Sciatic nerve (tissue), 2 donors: ENCODE data around the gene CLEC18B. TPM values are rescaled to one million over a fixed set of nuclear protein-coding genes. Genes with fewer than 3 reads are reported as not detected.
"Not testable (repeated sequence)": the region's sequence is repeated elsewhere in the genome, so short reads cannot be mapped to it uniquely, and the experiment has no call there.

Experiments
- ATAC-seq: fragments of 200-7000 bp; cut with Tn5 transposase; one replicate; pipeline ENCODE4 v1.9.1; 2020; ENCODE audit warnings: mild to moderate bottlenecking, moderate library complexity
- DNase-seq: peaks from one replicate; pipeline ENCODE4 v3.0.0-alpha.2; 2020; ENCODE audit warnings: low spot score
- intact Hi-C: fragments of 100-400 bp; cut with DNase I; formaldehyde crosslinking; loops from one replicate; pipeline ENCODE4 v1.14.2; 2022
- total RNA-seq: library from RNA; stranded (reverse); fragmentation: NEBNext Ultra II Directional; extraction: Animal tissue kit (Norgen Biotek cat#: 25700); gene quantifications from one replicate; pipeline ENCODE4 v1.2.1, GENCODE V29; 2021
- donor health status: DM: no; HTN: no; CAD: no.
- donor health status: DM: no; HTN: no; CAD: no.

The CLEC18B gene
- total RNA-seq, 1 donor from 2014 or later, result 5.8 TPM

- intact Hi-C loops, ATAC-seq, DNase-seq: not testable (repeated sequence)
Measured at GRCh38 chr16:74410981-74411380, 10.3 kb downstream of the CLEC18B start.

GRCh38 chr16:74410057-74410957, 11.0 kb downstream of the CLEC18B start:
- ATAC-seq, DNase-seq, intact Hi-C loops: not testable (repeated sequence)

- intact Hi-C loops, ATAC-seq, DNase-seq: not testable (repeated sequence)
Measured at GRCh38 chr16:74409185-74409981, 11.9 kb downstream of the CLEC18B start.

GRCh38 chr16:74407362-74407705, 13.9 kb downstream of the CLEC18B start:
- DNase-seq (peak; percentile 69), ATAC-seq (peak; percentile 67)
- intact Hi-C loops, result not testable (repeated sequence)

- DNase-seq, intact Hi-C loops: not testable (repeated sequence)
- peak; percentile 95 for ATAC-seq
Measured at GRCh38 chr16:74406600-74407361, 14.5 kb downstream of the CLEC18B start.

GRCh38 chr16:74404148-74404933, 16.9 kb downstream of the CLEC18B start:
- ATAC-seq, intact Hi-C loops, DNase-seq: not testable (repeated sequence)

GRCh38 chr16:74400238-74400637, 21.0 kb downstream of the CLEC18B start:
- ATAC-seq, intact Hi-C loops, DNase-seq: not testable (repeated sequence)

GRCh38 chr16:74398212-74398895, 22.9 kb downstream of the CLEC18B start:
- intact Hi-C loops, DNase-seq: not testable (repeated sequence)
- ATAC-seq, result peak; percentile 91

- DNase-seq, ATAC-seq, intact Hi-C loops: not testable (repeated sequence)
Measured at GRCh38 chr16:74396521-74397017, 24.7 kb downstream of the CLEC18B start.

GRCh38 chr16:74394604-74395003, 26.7 kb downstream of the CLEC18B start:
- ATAC-seq, DNase-seq, intact Hi-C loops: not testable (repeated sequence)

- ATAC-seq, DNase-seq, intact Hi-C loops: not testable (repeated sequence)
Measured at GRCh38 chr16:74394131-74394530, 27.1 kb downstream of the CLEC18B start.

- intact Hi-C loops, ATAC-seq, DNase-seq: not testable (repeated sequence)
Measured at GRCh38 chr16:74391454-74392050, 29.7 kb downstream of the CLEC18B start.

- intact Hi-C loops, DNase-seq, ATAC-seq: not testable (repeated sequence)
Measured at GRCh38 chr16:74382339-74383034, 38.8 kb downstream of the CLEC18B start.

- intact Hi-C loops, result loop anchor here (5.0 kb wide), 1 partner anchor 508 kb away; no protein-coding TSS in a partner anchor
- ATAC-seq, DNase-seq: not testable (repeated sequence)
Measured at GRCh38 chr16:74373847-74374184, 47.5 kb downstream of the CLEC18B start.

- ATAC-seq (no peak), DNase-seq (no peak)
- intact Hi-C loops, result loop anchor here (5.0 kb wide), 1 partner anchor 509 kb away; no protein-coding TSS in a partner anchor
Measured at GRCh38 chr16:74372953-74373846, 48.1 kb downstream of the CLEC18B start.
